NB4 (cell line): ENCODE measurements around the gene H1-8.
"Not testable (repeated sequence)": the region's sequence is repeated elsewhere in the genome, so short reads cannot be mapped to it uniquely, and the experiment has no call there.

ENCODE experiments used
- DNase-seq: peaks from one replicate; pipeline ENCODE4 v3.0.0; 2010; ENCODE audit warnings: low read depth
- H3K4me3 ChIP-seq: one replicate; pipeline ENCODE4 v1.5.1; 2011; ENCODE audit warnings: mild to moderate bottlenecking, low read depth, low read length, moderate library complexity
- CTCF ChIP-seq: IDR thresholded peaks from one replicate; pipeline ENCODE4 v1.5.1; 2012; ENCODE audit warnings: low read depth, low read length
- MAX ChIP-seq: IDR thresholded peaks from 2 replicates; pipeline ENCODE4 v1.6.1; 2011; ENCODE audit warnings: low read depth, low read length
- MYC ChIP-seq: IDR thresholded peaks from 2 replicates; pipeline ENCODE4 v1.6.1; 2011; ENCODE audit warnings: low read depth, low read length
- POLR2A ChIP-seq: IDR thresholded peaks from 2 replicates; pipeline ENCODE4 v1.6.1; 2011; ENCODE audit warnings: mild to moderate bottlenecking; ENCODE audit not compliant: insufficient read length; ENCODE audit errors: extremely low read depth

Gene H1-8

GRCh38 chr3:129536804-129537203 is 6.2 kb upstream of the H1-8 start:
- no peak overlapping the region for H3K4me3 ChIP-seq
- TF ChIP-seq POLR2A (no peak), MYC (no peak), CTCF (no peak), MAX (no peak)
- DNase-seq: no peak

GRCh38 chr3:129539206-129539605 is 3.8 kb upstream of the H1-8 start:
- no peak for DNase-seq
- no peak for TF ChIP-seq CTCF
- no peak for TF ChIP-seq MYC
- TF ChIP-seq POLR2A: no peak
- no peak for TF ChIP-seq MAX
- no peak overlapping the region for H3K4me3 ChIP-seq

- no peak overlapping the region for H3K4me3 ChIP-seq
- TF ChIP-seq MYC (no peak), MAX (no peak)
- DNase-seq: no peak
Measured at GRCh38 chr3:129540776-129541516, 2.0 kb upstream of the H1-8 start.

- H3K4me3 ChIP-seq: no peak overlapping the region
- TF ChIP-seq MAX: no peak
- no peak for TF ChIP-seq POLR2A
- TF ChIP-seq MYC: no peak
- TF ChIP-seq CTCF: no peak
- no peak for DNase-seq
Measured at GRCh38 chr3:129542747-129543146, 228 bp upstream of the H1-8 start.

GRCh38 chr3:129543999-129544398 is 1.0 kb downstream of the H1-8 start:
- TF ChIP-seq MYC (no peak), CTCF (no peak), MAX (no peak)
- no peak for DNase-seq
- no peak overlapping the region for H3K4me3 ChIP-seq

GRCh38 chr3:129545951-129546350 is 3.0 kb downstream of the H1-8 start:
- H3K4me3 ChIP-seq: not testable (repeated sequence)

GRCh38 chr3:129547241-129547640 is 4.3 kb downstream of the H1-8 start:
- no peak for DNase-seq
- TF ChIP-seq MYC: no peak
- no peak for TF ChIP-seq POLR2A
- TF ChIP-seq CTCF: no peak
- TF ChIP-seq MAX: no peak
- H3K4me3 ChIP-seq: no peak overlapping the region

More at GRCh38 chr3:129545951-129546350, 3.0 kb downstream of the H1-8 start:
- DNase-seq: not testable (repeated sequence)
